Subcutaneous adipose tissue (tissue), 4 donors: ENCODE measurements around the gene DTX4. TPM values are rescaled to one million over a fixed set of nuclear protein-coding genes. Genes with fewer than 3 reads are reported as not detected.

Source experiments
- CTCF ChIP-seq: fragments of 450-650 bp; IDR thresholded peaks from one replicate; pipeline ENCODE4 v1.5.1; 2016; ENCODE audit warnings: low read depth, mild to moderate bottlenecking, control low read depth, antibody characterized with exemption, moderate library complexity
- total RNA-seq, 4 donors: library from RNA; depleted of rRNA; stranded (reverse); fragments of >200 nt; gene quantifications; one replicate each; pipeline ENCODE4 v1.1.0, GENCODE V29; 2016

Gene DTX4
- total RNA-seq, 4 donors from 2014 or later: 7.9 to 30.6 (median 21.1) TPM

- no peak for TF ChIP-seq CTCF
Observed at GRCh38 chr11:59187035-59187434, 15.1 kb downstream of the DTX4 start.

GRCh38 chr11:59187587-59187986, 15.7 kb downstream of the DTX4 start:
- TF ChIP-seq CTCF: no peak

GRCh38 chr11:59188954-59189353, 17.0 kb downstream of the DTX4 start:
- no peak for TF ChIP-seq CTCF

- TF ChIP-seq CTCF: no peak
Observed at GRCh38 chr11:59189986-59190385, 18.1 kb downstream of the DTX4 start.

- no peak for TF ChIP-seq CTCF
Observed at GRCh38 chr11:59191095-59191494, 19.2 kb downstream of the DTX4 start.

- no peak for TF ChIP-seq CTCF
Observed at GRCh38 chr11:59191890-59192289, 20.0 kb downstream of the DTX4 start.

- no peak for TF ChIP-seq CTCF
Observed at GRCh38 chr11:59192446-59193020, 20.6 kb downstream of the DTX4 start.
